GM10847 (cell line): Measurements from ENCODE around the gene BLM.

Source experiments
- POLR2A ChIP-seq: IDR thresholded peaks from 2 replicates; pipeline ENCODE4 v1.6.1; 2011; ENCODE audit not compliant: insufficient read length; ENCODE audit errors: extremely low read depth

The BLM gene

DNA sequence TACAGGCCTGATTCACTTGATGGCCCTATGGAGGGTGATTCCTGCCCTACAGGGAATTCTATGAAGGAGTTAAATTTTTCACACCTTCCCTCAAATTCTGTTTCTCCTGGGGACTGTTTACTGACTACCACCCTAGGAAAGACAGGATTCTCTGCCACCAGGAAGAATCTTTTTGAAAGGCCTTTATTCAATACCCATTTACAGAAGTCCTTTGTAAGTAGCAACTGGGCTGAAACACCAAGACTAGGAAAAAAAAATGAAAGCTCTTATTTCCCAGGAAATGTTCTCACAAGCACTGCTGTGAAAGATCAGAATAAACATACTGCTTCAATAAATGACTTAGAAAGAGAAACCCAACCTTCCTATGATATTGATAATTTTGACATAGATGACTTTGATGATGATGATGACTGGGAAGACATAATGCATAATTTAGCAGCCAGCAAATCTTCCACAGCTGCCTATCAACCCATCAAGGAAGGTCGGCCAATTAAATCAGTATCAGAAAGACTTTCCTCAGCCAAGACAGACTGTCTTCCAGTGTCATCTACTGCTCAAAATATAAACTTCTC lies 43.6 kb downstream of the BLM start:
- no peak for TF ChIP-seq POLR2A

DNA sequence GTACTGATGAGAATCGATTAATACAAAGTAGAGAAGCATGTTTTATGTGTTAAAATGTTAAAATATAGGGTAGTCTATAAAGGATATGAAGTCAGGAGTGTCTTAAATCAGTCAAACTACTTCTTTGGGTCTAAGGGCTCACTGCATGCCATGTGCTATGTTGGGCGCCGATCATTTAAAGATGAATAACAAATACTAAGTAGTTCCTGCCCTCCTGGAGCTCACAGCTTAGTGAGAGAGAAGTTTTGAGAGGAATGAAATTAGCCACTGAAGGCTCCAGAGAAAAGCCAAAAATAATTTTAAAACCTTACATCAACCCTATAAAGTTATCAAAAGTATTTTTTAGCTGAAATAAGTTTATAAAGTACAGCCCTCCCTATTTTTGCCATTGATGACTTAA lies 44.5 kb downstream of the BLM start:
- no peak for TF ChIP-seq POLR2A

DNA sequence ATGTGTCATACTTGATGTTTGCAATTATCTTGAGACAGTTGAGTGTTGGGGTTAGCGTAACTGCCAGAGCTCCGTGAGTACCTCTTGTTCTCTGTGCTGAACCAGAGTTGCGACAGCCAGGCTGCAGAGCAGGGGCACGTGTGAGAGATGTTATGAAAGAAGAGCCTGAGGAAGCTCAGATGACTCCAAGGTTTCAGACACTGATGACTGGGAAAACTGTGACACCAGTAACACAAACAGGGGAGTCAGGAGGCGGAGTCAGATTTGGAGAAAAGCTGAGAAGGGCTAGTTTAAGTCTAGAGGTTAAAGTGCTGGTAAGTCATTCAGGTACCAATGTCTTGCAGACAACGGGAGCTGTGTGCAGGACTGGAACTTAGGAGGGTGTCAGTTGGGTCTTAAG lies 45.0 kb downstream of the BLM start:
- TF ChIP-seq POLR2A, result no peak

DNA sequence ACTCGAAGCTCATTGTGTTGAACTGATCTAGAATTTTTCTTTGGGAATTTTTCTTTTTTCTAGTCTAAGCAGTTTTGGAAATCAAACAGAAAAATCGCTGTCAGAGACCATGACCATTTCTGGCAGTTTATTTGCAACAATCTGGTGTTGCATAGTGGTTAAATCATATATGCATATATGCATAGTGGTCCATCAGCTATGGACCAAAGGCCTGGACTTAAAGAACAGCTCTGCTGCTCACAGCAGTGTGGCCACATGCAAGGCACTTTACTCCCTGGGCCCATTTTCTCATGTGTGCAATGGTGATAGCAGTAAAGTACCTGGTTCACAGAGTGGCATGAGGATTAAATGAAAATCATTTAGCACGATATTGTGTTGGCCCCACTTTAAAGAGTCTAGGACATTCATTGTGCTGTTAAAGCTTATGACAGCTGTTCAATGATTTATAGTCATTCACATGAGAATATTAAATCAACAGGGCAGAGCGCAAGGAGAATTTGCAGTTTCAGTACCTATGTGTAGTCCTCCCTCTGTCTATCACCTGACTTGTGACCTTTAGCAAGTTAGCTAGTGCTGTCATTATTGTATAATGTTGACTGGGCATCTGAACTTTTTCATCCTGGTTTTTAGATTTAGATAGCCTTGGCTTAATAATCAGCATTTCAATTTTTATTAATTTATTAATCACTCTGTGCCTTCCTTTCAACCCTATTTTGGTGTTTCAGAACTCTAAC lies 46.4 kb downstream of the BLM start:
- TF ChIP-seq POLR2A, result no peak

DNA sequence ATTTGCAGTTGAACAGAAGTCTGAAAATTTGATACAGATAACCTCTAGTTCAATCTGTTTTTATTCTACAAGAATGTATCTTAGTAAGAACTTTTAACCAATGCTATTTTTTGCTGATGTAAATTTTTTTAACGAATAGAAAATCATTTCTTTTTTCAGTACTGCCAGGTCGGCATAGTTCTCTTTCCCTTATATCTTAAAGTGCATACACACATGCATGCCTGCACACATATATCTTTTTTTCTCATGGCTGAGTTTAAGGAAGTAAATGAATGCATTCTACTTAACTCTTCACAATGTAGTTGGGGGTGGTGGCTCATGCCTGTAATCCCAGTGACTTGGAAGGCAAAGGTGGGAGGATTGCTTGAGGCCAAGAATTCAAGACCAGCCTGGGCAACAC lies 48.4 kb downstream of the BLM start:
- no peak for TF ChIP-seq POLR2A

DNA sequence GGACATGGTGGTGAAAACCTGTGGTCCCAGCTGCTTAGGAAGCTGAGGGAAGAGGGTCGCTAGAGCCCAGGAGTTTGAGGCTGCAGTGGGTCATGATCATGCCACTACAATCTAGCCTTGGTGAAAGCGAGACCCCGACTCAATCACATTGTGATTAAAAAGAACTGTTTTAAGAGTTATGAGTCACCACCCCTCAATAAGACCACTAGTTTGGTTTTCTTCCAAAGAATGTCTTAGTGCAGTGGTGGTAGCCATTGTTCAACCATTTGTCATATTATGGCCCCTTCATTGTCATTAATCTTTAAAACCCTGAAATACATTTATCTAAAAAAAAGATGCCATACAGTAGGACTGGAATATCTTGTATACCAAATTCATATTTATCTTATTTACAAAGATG lies 48.8 kb downstream of the BLM start:
- no peak for TF ChIP-seq POLR2A

DNA sequence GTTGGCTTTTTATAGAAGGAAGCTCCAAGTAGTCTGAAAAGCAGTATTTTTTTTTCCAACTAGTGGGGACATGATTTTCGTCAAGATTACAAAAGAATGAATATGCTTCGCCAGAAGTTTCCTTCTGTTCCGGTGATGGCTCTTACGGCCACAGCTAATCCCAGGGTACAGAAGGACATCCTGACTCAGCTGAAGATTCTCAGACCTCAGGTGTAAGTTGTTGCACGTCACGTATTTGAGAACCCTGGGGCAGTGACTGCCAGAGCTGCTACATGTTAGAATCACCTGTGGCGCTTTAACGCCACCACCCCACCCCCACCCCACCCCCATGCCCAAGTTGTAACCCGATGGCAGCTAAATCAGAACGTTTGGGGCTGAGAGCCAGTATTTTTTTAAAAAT lies 52.2 kb downstream of the BLM start:
- no peak for TF ChIP-seq POLR2A

DNA sequence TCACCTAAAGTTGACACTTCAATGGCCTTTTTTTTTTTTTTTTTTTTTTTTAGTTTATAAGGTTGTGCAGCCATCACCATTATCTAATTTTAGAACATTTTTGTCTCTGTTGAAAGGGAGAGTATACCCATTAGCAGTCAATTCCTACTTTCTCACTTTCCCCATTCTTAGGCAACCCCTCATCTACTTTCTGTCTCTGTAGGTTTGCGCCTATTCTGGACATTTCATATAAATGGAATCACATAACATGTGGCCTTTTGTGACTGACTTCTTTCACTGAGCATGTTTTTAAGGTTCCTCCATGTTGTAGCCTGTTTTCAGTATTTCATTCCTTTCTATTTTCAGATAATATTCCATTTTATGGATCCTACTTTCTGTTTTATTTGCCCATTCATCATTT lies 56.3 kb downstream of the BLM start:
- no peak for TF ChIP-seq POLR2A

DNA sequence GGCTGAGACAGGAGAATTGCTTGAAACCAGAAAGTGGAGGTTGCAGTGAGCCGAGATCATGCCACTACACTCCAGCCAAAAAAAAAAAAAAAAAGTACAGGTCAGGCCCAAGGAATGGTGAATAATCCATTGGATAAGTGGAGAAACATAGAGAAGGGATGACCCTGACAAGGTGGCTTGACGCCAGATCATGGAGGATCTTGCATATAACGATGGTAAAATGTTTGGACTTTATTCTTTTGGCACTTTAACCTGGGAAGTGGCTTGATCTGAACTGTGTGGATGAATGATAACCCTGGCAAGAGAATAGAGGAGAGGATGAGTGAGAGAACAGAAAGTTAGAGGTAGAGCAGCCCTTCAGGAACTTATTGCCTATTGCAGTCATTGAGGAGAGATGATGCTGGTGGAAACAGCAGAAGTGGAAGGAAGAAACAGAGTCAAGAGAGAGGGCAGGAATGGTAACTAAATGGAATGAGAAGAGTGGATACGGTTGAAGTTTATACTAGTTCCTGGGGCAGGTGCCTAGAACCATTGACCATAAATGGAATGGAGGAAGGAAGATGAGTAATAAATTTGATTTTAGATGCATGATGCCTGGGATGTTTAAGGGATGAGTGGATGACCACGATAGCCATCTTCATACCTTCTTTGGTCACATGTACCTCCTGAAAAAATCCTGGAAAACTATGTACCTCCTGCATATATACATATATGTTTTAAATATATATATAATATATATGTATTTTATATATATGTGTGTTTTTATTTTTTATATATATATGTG lies 57.8 kb downstream of the BLM start:
- no peak for TF ChIP-seq POLR2A

DNA sequence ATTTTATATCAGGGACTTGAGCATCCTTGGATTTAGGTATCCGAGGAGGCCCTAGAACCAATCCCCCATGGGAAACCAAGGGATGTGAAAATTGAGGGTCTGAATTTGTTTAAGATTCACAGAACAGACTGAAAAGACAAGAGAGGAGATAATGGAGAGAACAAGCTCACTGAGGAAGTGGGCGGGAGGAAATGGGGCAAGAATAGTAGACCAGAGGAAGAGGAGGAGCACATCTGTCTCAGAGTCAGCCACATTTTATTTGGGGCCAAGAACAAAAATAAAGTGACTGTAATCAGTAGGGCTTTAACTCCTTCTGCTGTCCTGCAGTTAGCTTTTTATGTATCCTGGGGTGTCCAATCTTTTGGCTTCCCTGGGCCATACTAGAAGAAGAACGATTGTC lies 63.8 kb downstream of the BLM start:
- no peak for TF ChIP-seq POLR2A

DNA sequence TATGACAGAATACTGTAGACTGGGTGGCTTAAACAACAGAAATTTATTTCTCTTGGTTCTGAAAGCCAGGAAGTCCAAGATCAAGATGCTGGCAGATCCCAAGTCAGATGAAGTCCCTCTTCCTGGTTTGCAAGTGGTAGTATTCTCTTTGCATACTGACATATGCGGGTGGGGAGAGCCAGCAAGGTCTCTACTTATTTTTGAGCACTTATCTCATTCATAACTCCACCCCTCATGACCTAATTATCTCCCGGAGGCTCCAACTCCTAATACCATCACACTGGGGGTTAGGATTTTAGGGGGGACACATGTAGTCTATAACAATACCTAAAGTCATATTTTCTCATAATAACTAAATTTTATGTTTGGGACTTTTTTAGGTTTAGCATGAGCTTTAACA lies 65.3 kb downstream of the BLM start:
- TF ChIP-seq POLR2A, result no peak

DNA sequence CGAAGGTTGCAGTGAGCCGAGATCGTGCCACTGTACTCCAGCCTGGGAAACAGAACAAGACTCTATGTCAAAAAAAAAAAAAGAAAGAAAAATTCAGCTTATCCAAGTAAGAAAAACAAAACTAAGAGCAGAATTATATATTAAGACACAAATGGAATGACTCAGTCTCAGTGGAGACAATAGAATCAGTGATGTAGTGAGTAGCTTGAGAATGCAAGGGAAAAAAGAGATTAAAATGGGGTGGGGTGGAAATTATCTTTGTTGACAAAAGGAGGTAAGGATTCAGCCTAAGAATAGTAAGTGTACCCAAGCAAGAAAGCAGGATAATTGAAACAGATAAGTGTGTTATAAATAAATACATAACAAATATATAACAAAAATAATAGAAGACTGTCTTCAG lies 70.7 kb downstream of the BLM start:
- no peak for TF ChIP-seq POLR2A

DNA sequence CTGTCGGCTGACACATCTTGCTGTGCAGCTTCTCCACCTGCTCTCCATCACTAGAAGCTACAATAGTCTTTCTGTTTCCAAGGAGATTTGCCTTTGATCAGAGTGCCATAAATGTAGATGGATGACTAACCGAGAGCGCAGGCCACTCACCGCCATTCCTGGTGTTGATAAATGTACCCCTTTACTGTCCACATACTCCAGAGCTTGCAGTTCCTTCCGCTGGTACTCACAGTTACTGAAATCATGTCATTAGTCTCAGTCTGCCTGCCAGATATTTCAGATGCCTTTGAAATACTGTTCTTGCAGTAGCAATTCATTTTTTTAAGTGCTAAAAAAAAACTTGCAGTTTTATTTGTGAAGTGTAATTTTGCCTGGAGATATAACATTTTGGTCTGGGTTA lies 72.3 kb downstream of the BLM start:
- TF ChIP-seq POLR2A, result no peak

DNA sequence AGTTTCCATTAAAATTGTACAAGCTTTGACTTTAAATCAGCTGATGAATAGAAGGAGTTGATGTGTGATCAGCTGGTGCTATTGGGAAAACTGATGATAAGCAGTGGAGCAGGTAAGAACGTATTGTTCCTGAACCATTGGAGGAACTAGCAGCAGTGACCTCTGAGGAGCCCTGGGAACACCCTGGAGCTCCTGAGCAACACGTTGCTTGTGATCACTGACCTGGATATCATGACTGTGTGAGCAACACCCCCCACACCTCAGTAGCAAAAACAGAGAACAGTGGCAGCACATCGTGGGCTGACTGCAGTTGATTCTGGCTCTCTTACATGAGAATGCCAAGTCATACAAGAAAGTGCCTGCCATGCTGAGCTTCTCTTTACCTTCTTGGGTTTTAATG lies 72.9 kb downstream of the BLM start:
- TF ChIP-seq POLR2A, result no peak

DNA sequence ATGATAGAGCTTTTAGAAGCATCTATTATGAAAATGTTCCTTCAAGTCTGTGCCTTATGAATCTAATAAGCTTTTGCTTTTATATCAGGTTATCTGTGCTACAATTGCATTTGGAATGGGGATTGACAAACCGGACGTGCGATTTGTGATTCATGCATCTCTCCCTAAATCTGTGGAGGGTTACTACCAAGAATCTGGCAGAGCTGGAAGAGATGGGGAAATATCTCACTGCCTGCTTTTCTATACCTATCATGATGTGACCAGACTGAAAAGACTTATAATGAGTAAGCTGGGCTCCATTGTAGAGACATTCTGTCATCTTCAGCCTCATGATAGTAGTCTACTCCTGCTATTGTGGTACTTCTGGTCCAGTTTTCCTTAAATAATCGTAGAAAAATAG lies 73.4 kb downstream of the BLM start:
- TF ChIP-seq POLR2A, result no peak

DNA sequence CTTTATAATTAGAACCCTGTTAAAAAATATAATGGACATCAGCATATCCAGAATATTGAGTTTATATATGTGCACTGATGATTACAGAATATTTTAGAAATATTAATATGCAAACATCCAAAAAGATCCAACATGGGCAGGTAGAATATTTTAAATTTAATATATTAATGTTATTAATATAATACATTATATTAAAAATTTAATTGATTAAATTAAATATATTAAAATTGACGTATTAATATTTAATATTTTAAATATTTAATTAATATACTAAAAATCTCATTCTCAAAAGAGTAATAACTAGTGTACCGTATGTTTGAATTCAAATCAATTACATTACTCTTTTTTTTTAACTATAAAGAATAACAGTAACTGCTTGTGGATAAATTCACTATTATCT lies 77.4 kb downstream of the BLM start:
- TF ChIP-seq POLR2A, result no peak

DNA sequence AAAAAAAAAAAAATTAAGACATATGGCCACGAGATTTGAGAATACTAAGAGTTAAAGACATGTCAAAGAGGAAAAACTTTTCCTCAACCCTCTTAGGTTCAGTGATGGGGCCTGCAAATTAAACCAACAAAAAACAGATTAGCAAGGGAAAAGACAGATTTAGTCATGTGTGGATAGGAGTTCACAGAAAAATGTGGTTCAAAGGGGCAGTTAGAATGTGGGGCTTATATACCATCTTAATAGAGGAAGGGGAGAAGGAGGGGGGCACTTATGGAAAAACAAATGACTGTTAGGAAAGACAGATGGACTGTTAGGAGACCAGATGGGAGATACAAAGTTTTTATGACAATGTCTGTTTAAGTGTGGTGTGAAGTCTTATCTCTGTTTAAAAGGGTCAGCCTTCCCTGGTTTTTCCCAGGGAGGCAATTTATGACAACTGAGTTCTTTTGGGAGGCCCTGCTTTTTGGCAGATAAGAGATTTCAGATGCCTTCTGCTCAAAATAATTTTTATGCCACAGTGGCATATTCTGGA lies 82.6 kb downstream of the BLM start:
- no peak for TF ChIP-seq POLR2A

DNA sequence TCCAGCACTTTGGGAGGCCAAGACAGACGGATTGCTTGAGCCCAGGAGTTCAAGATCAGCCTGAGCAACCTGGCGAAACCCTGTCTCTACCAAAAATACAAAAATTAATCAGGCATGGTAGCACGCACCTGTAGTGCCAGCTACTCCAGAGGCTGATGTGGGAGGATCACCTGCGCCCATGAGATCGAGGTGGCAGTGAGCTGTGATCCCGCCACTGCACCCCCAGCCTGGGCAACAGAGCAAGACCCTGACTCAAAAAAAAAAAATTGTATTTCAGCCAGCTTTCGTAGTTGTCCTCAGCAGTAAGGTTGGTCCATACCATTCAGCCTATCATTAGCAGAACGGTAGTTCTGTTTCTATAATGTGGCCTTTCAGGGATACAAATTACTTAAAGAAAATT lies 84.7 kb downstream of the BLM start:
- TF ChIP-seq POLR2A, result no peak
